Measurements from ENCODE around the gene NPLOC4. TPM values are rescaled to one million over a fixed set of nuclear protein-coding genes. Genes with fewer than 3 reads are reported as not detected.
A peak's percentile ranks its signal among the peaks of the same experiment; 100 is the strongest.

NPLOC4 gene
- total and polyA plus RNA-seq, 2 of the 13 experiments (the other 11 are each of a cell fraction or from before 2014, with no cell fraction given): 57.0 to 97.0 TPM

DNA sequence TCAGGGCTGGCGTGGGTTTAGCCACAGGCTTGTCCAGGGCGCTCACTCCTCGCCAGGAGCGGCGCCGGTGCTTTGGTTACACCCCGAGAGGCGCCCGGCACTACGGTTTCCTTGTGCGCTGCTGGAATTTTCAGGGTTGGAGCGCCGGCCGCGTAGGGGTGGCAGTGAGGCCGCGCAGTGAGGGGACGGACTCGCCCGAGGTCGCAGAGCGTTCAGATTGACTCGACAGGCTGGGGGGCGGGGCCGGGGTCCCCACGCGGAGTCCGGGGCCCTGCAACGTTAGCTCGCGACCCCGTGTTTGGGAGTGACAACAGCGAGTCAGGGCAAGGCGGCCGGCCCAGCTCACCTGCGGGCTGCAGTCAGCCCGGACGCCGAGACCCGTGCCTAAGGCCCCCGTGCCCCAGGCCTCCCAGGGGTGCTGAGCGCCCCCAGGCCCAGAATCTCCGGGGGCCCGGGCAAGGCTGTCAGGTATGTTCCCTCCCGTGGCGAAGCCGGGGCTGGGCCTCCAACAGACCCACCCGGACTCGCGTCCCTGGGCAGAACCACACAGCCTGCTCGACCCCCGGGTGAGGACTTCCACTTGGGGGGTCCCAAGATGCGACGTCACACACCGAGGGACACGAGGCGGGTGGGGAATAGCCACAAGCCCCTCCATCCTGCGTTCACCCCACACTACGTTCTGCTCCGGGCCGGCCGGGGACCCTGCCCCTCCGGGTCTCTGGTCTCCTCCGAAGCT is 123.0 kb downstream of the NPLOC4 start (continued):
- TF ChIP-seq PBX3 (CRISPR knock-in tag; IDR thresholded peaks at IDR 0.05; ENCODE audit: borderline replicate concordance) (no peak), HMGXB3 (CRISPR knock-in tag; IDR thresholded peaks at IDR 0.05; ENCODE audit: borderline replicate concordance) (no peak), TBP (CRISPR knock-in tag; IDR thresholded peaks at IDR 0.05) (no peak), PAXIP1 (CRISPR knock-in tag; conservative IDR thresholded peaks at IDR 0.05) (no peak), ZNF747 (CRISPR knock-in tag; IDR thresholded peaks at IDR 0.05; ENCODE audit: borderline replicate concordance) (peak; percentile 74), ZNF44 (CRISPR knock-in tag; IDR thresholded peaks at IDR 0.05) (0 out of 2 replicates have a peak, but pooled peaks have one; percentile 42), POLR2G (IDR thresholded peaks at IDR 0.05; ENCODE audit: low read depth, low read length) (no peak)
- TF ChIP-seq, protein P1, sequence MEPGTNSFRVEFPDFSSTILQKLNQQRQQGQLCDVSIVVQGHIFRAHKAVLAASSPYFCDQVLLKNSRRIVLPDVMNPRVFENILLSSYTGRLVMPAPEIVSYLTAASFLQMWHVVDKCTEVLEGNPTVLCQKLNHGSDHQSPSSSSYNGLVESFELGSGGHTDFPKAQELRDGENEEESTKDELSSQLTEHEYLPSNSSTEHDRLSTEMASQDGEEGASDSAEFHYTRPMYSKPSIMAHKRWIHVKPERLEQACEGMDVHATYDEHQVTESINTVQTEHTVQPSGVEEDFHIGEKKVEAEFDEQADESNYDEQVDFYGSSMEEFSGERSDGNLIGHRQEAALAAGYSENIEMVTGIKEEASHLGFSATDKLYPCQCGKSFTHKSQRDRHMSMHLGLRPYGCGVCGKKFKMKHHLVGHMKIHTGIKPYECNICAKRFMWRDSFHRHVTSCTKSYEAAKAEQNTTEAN (CRISPR knock-in tag; conservative IDR thresholded peaks at IDR 0.05): no peak
- TF ChIP-seq, protein P2, sequence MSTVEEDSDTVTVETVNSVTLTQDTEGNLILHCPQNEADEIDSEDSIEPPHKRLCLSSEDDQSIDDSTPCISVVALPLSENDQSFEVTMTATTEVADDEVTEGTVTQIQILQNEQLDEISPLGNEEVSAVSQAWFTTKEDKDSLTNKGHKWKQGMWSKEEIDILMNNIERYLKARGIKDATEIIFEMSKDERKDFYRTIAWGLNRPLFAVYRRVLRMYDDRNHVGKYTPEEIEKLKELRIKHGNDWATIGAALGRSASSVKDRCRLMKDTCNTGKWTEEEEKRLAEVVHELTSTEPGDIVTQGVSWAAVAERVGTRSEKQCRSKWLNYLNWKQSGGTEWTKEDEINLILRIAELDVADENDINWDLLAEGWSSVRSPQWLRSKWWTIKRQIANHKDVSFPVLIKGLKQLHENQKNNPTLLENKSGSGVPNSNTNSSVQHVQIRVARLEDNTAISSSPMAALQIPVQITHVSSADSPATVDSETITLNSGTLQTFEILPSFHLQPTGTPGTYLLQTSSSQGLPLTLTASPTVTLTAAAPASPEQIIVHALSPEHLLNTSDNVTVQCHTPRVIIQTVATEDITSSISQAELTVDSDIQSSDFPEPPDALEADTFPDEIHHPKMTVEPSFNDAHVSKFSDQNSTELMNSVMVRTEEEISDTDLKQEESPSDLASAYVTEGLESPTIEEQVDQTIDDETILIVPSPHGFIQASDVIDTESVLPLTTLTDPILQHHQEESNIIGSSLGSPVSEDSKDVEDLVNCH (CRISPR knock-in tag; IDR thresholded peaks at IDR 0.05): no peak

Measured in HepG2 (cell line).